H1 (cell line): Measurements from ENCODE around the gene KRT76. TPM values are rescaled to one million over a fixed set of nuclear protein-coding genes. Genes with fewer than 3 reads are reported as not detected.

Source experiments
- EP300 ChIP-seq, 2 experiments: IDR thresholded peaks; 1 replicate in 1 of 2; 2 replicates in 1 of 2; pipeline ENCODE4 v1.6.1; 2011 to 2012; ENCODE audit warnings: low read depth in 2 of 2, low read length in 2 of 2, mild to moderate bottlenecking in 2 of 2, borderline replicate concordance in 1 of 2, inconsistent platforms in 1 of 2, moderate library complexity in 1 of 2
- ZNF274 ChIP-seq: IDR thresholded peaks from 2 replicates; pipeline ENCODE4 v1.7.0; 2012; ENCODE audit warnings: low read length, borderline replicate concordance; ENCODE audit errors: extremely low read depth
- polyA plus RNA-seq, 7 experiments: library from polyadenylated mRNA; depleted of rRNA in 3 of 7; stranded (reverse) in 5 of 7; unstranded in 2 of 7; fragments of >200 nt in 5 of 7; fragments of 200-250 nt in 2 of 7; gene quantifications; 1 replicate in 5 of 7; 2 replicates in 1 of 7; 4 replicates in 1 of 7; pipeline versions ENCODE4 v1.2.1 to v1.2.3, GENCODE V29; 2011 to 2013; ENCODE audit warnings: missing spikeins in 2 of 7, mixed read lengths in 2 of 7
- total RNA-seq: library from RNA; stranded (reverse); fragmentation: NEBNext Ultra II Directional; extraction: Animal tissue kit (Norgen Biotek cat#: 25700); gene quantifications from 2 replicates; pipeline ENCODE4 v1.2.1, GENCODE V29; 2021

Gene KRT76
- total and polyA plus RNA-seq, 2 of the 8 experiments (the other 6 are each of a cell fraction or from before 2014, with no cell fraction given) = not detected

DNA sequence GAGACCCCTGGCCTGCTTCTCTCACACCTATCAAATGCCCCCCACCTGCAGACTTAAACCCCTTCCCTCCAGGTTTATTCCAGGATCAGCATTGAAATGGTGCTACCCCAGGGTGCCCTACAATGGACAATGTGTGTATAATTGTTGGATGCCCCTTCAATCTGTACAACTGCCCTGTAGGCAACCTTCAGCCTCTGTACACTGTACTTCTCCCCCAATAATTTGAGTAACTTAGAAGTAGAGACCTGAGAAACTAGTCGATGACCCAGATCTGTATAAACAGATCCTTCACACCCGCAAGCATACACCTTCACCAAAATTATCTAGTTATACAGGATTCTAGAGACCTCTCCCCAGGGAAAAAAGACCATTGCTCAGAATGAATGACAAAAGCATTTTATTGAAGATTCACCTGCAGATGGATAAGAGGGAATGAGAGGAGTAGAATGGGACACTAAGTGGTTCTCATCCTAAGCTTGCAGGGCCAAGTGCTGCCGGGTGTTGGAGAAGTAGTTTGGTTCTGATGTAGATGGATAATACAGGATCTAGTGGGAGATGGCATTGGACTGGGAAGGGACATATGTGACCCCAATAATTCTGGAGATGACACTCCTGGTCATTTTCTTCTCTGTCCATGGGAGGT is 29.1 kb upstream of the KRT76 start (continued):
- TF ChIP-seq EP300 (IDR thresholded peaks at IDR 0.05; ENCODE audit: borderline replicate concordance in 1 of 2, low read depth in 2 of 2, low read length in 2 of 2) = no peak
- TF ChIP-seq ZNF274 = no peak
